HepG2 (cell line): ENCODE results near the gene MICA. TPM values are rescaled to one million over a fixed set of nuclear protein-coding genes. Genes with fewer than 3 reads are reported as not detected.
A peak's percentile ranks its signal among the peaks of the same experiment; 100 is the strongest.

ENCODE experiments used
- GABPA ChIP-seq, 2 experiments: IDR thresholded peaks; 2 replicates each; pipeline ENCODE4 v1.6.1; 2011 to 2016; ENCODE audit warnings: low read depth in 2 of 2, low read length in 1 of 2, missing biosample characterization in 1 of 2, missing genetic modification characterization in 1 of 2
- JUNB ChIP-seq: sonication (generic); formaldehyde crosslinking; IDR thresholded peaks from 2 replicates; pipeline ENCODE4 v1.8.0; 2022; ENCODE audit warnings: missing genetic modification reagents, mild to moderate bottlenecking, borderline replicate concordance
- KDM2A ChIP-seq: sonication (generic); formaldehyde crosslinking; IDR thresholded peaks from 2 replicates; pipeline ENCODE4 v1.4.0; 2020; ENCODE audit warnings: low read depth, missing genetic modification reagents, borderline replicate concordance
- MEF2D ChIP-seq: sonication (generic); formaldehyde crosslinking; IDR thresholded peaks from 2 replicates; pipeline ENCODE4 v1.5.1; 2020; ENCODE audit warnings: mild to moderate bottlenecking, missing genetic modification reagents
- MYC ChIP-seq: sonication (generic); formaldehyde crosslinking; IDR thresholded peaks from 2 replicates; pipeline ENCODE4 v1.9.0; 2021; ENCODE audit warnings: missing genetic modification reagents, borderline replicate concordance
- NCOR1 ChIP-seq: fragments of 200-600 bp; sonication (generic); IDR thresholded peaks from 2 replicates; pipeline ENCODE4 v1.7.0; 2017; ENCODE audit warnings: antibody characterized with exemption, low read length, borderline replicate concordance
- NFE2L2 ChIP-seq: fragments of 150-350 bp; IDR thresholded peaks from 2 replicates; pipeline ENCODE4 v1.6.1; 2014; ENCODE audit warnings: low read length
- NFKB2 ChIP-seq: sonication (generic); formaldehyde crosslinking; IDR thresholded peaks from 2 replicates; pipeline ENCODE4 v1.4.0; 2020; ENCODE audit warnings: missing genetic modification reagents, borderline replicate concordance
- PAX8 ChIP-seq: sonication (generic); formaldehyde crosslinking; IDR thresholded peaks from 2 replicates; pipeline ENCODE4 v1.8.0; 2022; ENCODE audit warnings: mild to moderate bottlenecking, missing genetic modification reagents, borderline replicate concordance
- ZNF124 ChIP-seq: sonication (generic); formaldehyde crosslinking; IDR thresholded peaks from 2 replicates; pipeline ENCODE4 v1.4.0; 2020; ENCODE audit warnings: missing genetic modification reagents
- ZNF619 ChIP-seq: sonication (generic); formaldehyde crosslinking; IDR thresholded peaks from 2 replicates; pipeline ENCODE4 v1.4.0; 2020; ENCODE audit warnings: mild to moderate bottlenecking, missing genetic modification reagents
- ZNF629 ChIP-seq: sonication (generic); formaldehyde crosslinking; conservative IDR thresholded peaks from 2 replicates; pipeline ENCODE4 v1.5.0; 2020; ENCODE audit warnings: missing genetic modification reagents
- ZNF776 ChIP-seq: sonication (generic); formaldehyde crosslinking; IDR thresholded peaks from 2 replicates; pipeline ENCODE4 v1.4.0; 2020; ENCODE audit warnings: mild to moderate bottlenecking, missing genetic modification reagents
- ZNF777 ChIP-seq: sonication (generic); formaldehyde crosslinking; IDR thresholded peaks from 2 replicates; pipeline ENCODE4 v1.4.0; 2020; ENCODE audit warnings: missing genetic modification reagents
- ZNF883 ChIP-seq: sonication (generic); formaldehyde crosslinking; IDR thresholded peaks from 2 replicates; pipeline ENCODE4 v1.5.1; 2020; ENCODE audit warnings: mild to moderate bottlenecking, missing genetic modification reagents; ENCODE audit errors: not compliant biosample characterization
- polyA plus RNA-seq, 8 experiments: library from polyadenylated mRNA; depleted of rRNA in 3 of 8; stranded (reverse) in 7 of 8; unstranded in 1 of 8; fragments of >200 nt; fragmentation: Illumina TruSeq in 4 of 8; extraction: Trizol in 4 of 8; gene quantifications; 2 replicates each; pipeline versions ENCODE4 v1.2.1 to v1.2.3, GENCODE V29; 2011 to 2016; ENCODE audit warnings: low read depth in 4 of 8, missing spikeins in 1 of 8, mixed read lengths in 1 of 8; ENCODE audit not compliant: insufficient read depth in 1 of 8
- total RNA-seq, 5 experiments: library from RNA; depleted of rRNA; stranded (reverse); fragments of >200 nt; fragmentation: Illumina TruSeq; extraction: Trizol; gene quantifications; 2 replicates each; pipeline ENCODE4 v1.2.3, GENCODE V29; 2016; ENCODE audit warnings: low read depth in 1 of 5
- TF ChIP-seq, protein P1 (sequence below): sonication (generic); formaldehyde crosslinking; IDR thresholded peaks from 2 replicates; pipeline ENCODE4 v1.4.0; 2020; ENCODE audit warnings: mild to moderate bottlenecking, missing genetic modification reagents
- TF ChIP-seq, protein P2 (sequence below): sonication (generic); formaldehyde crosslinking; IDR thresholded peaks from 2 replicates; pipeline ENCODE4 v1.4.0; 2020; ENCODE audit warnings: low read depth, mild to moderate bottlenecking, missing genetic modification reagents
- TF ChIP-seq, protein P3 (sequence below): IDR thresholded peaks from 2 replicates; pipeline ENCODE4 v1.6.1; 2016; ENCODE audit warnings: low read depth, borderline replicate concordance
- TF ChIP-seq, protein P4 (sequence below): sonication (generic); formaldehyde crosslinking; IDR thresholded peaks from 2 replicates; pipeline ENCODE4; 2020; ENCODE audit warnings: missing genetic modification reagents, mild to moderate bottlenecking, borderline replicate concordance
- TF ChIP-seq, protein P5 (sequence below): sonication (generic); formaldehyde crosslinking; IDR thresholded peaks from 2 replicates; pipeline ENCODE4 v1.4.0; 2020; ENCODE audit warnings: missing genetic modification reagents

The MICA gene
- total and polyA plus RNA-seq, 2 of the 13 experiments (the other 11 are each of a cell fraction or from before 2014, with no cell fraction given): 21.6 to 38.1 TPM

DNA sequence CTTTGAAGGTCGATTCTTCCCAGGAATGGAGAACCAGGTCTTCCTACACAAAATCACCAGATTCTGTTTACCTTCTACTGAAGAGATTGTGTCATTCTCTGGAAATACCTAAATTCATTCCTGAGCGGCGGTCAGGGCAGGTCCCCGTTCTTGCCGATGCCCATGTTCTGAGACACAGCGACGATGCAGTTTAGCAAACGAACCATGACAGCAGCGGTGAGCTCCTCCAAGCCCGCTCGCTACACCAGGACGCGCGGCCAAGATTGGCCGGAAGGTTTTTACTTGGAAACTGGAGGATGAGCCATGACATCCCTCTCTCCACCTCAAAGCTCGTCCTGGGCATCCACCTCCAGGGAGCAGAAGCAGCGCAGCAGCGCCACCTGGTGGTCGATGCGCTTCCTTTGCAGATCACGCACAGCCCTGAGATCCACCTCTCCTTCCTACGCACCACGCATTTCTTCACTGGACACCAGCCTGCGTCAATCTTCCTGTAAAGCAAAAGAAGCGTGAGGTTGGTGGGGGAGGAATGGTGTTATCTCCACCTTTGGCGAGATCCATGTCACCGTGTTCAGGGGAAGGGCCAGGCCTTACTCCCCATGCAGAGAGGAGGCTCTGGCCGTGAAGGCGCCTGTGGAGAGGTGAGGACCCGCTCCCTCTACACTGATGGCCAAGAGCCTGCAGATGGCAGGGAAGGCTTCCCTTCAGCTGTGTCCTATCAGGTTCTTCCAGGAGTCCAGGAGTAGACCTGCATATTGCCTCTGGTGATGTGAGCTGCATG is 36.5 kb upstream of the MICA start (continued):
- TF ChIP-seq NFE2L2 (peak; percentile 5; the same call in 1 of the 2 replicates), ZNF777 (no peak), PAX8 (CRISPR knock-in tag) (0 out of 2 replicates have a peak, but pooled peaks have one; percentile 37), NFKB2 (CRISPR knock-in tag) (peak; percentile 41; the same call in 1 of the 2 replicates), GABPA (IDR thresholded peaks at IDR 0.05; ENCODE audit: low read depth, low read length) (no peak), GABPA (CRISPR knock-in tag; IDR thresholded peaks at IDR 0.05; ENCODE audit: low read depth) (peak; percentile 27; the same call in 1 of the 2 replicates), JUNB (no peak), ZNF629 (CRISPR knock-in tag) (no peak), MEF2D (CRISPR knock-in tag) (peak; percentile 35; the same call in 1 of the 2 replicates), ZNF883 (peak; percentile 37), NCOR1 (no peak), MYC (peak; percentile 53; the same call in 1 of the 2 replicates), ZNF619 (peak; percentile 92; the same call in 1 of the 2 replicates), ZNF776 (CRISPR knock-in tag) (no peak), KDM2A (CRISPR knock-in tag) (peak; percentile 74; the same call in 1 of the 2 replicates), ZNF124 (0 out of 2 replicates have a peak, but pooled peaks have one; percentile 59)
- TF ChIP-seq, protein P1, sequence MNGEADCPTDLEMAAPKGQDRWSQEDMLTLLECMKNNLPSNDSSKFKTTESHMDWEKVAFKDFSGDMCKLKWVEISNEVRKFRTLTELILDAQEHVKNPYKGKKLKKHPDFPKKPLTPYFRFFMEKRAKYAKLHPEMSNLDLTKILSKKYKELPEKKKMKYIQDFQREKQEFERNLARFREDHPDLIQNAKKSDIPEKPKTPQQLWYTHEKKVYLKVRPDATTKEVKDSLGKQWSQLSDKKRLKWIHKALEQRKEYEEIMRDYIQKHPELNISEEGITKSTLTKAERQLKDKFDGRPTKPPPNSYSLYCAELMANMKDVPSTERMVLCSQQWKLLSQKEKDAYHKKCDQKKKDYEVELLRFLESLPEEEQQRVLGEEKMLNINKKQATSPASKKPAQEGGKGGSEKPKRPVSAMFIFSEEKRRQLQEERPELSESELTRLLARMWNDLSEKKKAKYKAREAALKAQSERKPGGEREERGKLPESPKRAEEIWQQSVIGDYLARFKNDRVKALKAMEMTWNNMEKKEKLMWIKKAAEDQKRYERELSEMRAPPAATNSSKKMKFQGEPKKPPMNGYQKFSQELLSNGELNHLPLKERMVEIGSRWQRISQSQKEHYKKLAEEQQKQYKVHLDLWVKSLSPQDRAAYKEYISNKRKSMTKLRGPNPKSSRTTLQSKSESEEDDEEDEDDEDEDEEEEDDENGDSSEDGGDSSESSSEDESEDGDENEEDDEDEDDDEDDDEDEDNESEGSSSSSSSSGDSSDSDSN (CRISPR knock-in tag): peak; percentile 59; the same call in 1 of the 2 replicates
- TF ChIP-seq, protein P2, sequence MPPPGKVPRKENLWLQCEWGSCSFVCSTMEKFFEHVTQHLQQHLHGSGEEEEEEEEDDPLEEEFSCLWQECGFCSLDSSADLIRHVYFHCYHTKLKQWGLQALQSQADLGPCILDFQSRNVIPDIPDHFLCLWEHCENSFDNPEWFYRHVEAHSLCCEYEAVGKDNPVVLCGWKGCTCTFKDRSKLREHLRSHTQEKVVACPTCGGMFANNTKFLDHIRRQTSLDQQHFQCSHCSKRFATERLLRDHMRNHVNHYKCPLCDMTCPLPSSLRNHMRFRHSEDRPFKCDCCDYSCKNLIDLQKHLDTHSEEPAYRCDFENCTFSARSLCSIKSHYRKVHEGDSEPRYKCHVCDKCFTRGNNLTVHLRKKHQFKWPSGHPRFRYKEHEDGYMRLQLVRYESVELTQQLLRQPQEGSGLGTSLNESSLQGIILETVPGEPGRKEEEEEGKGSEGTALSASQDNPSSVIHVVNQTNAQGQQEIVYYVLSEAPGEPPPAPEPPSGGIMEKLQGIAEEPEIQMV (CRISPR knock-in tag): peak; percentile 65; the same call in 1 of the 2 replicates
- TF ChIP-seq, protein P3, sequence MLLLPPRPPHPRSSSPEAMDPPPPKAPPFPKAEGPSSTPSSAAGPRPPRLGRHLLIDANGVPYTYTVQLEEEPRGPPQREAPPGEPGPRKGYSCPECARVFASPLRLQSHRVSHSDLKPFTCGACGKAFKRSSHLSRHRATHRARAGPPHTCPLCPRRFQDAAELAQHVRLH (CRISPR knock-in tag): peak; percentile 88; the same call in 1 of the 2 replicates
- TF ChIP-seq, protein P4, sequence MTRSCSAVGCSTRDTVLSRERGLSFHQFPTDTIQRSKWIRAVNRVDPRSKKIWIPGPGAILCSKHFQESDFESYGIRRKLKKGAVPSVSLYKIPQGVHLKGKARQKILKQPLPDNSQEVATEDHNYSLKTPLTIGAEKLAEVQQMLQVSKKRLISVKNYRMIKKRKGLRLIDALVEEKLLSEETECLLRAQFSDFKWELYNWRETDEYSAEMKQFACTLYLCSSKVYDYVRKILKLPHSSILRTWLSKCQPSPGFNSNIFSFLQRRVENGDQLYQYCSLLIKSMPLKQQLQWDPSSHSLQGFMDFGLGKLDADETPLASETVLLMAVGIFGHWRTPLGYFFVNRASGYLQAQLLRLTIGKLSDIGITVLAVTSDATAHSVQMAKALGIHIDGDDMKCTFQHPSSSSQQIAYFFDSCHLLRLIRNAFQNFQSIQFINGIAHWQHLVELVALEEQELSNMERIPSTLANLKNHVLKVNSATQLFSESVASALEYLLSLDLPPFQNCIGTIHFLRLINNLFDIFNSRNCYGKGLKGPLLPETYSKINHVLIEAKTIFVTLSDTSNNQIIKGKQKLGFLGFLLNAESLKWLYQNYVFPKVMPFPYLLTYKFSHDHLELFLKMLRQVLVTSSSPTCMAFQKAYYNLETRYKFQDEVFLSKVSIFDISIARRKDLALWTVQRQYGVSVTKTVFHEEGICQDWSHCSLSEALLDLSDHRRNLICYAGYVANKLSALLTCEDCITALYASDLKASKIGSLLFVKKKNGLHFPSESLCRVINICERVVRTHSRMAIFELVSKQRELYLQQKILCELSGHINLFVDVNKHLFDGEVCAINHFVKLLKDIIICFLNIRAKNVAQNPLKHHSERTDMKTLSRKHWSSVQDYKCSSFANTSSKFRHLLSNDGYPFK (CRISPR knock-in tag): peak; percentile 45; the same call in 1 of the 2 replicates
- TF ChIP-seq, protein P5, sequence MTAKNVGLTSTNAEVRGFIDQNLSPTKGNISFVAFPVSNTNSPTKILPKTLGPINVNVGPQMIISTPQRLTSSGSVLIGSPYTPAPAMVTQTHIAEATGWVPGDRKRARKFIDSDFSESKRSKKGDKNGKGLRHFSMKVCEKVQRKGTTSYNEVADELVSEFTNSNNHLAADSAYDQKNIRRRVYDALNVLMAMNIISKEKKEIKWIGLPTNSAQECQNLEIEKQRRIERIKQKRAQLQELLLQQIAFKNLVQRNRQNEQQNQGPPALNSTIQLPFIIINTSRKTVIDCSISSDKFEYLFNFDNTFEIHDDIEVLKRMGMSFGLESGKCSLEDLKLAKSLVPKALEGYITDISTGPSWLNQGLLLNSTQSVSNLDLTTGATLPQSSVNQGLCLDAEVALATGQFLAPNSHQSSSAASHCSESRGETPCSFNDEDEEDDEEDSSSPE (CRISPR knock-in tag): peak; percentile 36; the same call in 1 of the 2 replicates
